Effector memory CD4-positive, alpha-beta T cell (primary cell): ENCODE measurements around the gene MT1F.

Experiments used
- DNase-seq, 3 donors: peaks; one replicate each; pipeline ENCODE4 v3.0.0-alpha.2; 2020
- H3K27ac ChIP-seq: 2 replicates; pipeline ENCODE4 v1.7.0; 2013; ENCODE audit warnings: mild to moderate bottlenecking, low read length, moderate library complexity; ENCODE audit not compliant: insufficient read depth, poor library complexity, severe bottlenecking
- H3K27me3 ChIP-seq: replicated peaks from 2 replicates; pipeline ENCODE4 v1.7.0; 2013; ENCODE audit warnings: mild to moderate bottlenecking, low read length; ENCODE audit not compliant: insufficient read depth, control insufficient read depth, poor library complexity, severe bottlenecking
- H3K36me3 ChIP-seq: 2 replicates; pipeline ENCODE4 v1.7.0; 2013; ENCODE audit warnings: mild to moderate bottlenecking, low read length, moderate library complexity; ENCODE audit not compliant: control insufficient read depth, insufficient read depth
- H3K4me1 ChIP-seq: 2 replicates; pipeline ENCODE4 v1.7.0; 2013; ENCODE audit warnings: low read length, mild to moderate bottlenecking; ENCODE audit not compliant: control insufficient read depth, insufficient read depth, poor library complexity, severe bottlenecking
- H3K4me3 ChIP-seq: 2 replicates; pipeline ENCODE4 v1.7.0; 2013; ENCODE audit warnings: low read length, low read depth, mild to moderate bottlenecking; ENCODE audit not compliant: insufficient read depth, poor library complexity, severe bottlenecking
- H3K9me3 ChIP-seq: 2 replicates; pipeline ENCODE4 v1.7.0; 2013; ENCODE audit warnings: mild to moderate bottlenecking, low read length, moderate library complexity; ENCODE audit not compliant: control insufficient read depth

The MT1F gene

GRCh38 chr16:56695246-56695645 is 37.5 kb downstream of the MT1F start:
- Histone ChIP-seq H3K9me3 (no peaks in the 10 kb centered on the region), H3K4me3 (no peak overlapping the region), H3K36me3 (no peaks in the 10 kb centered on the region), H3K27ac (no peak overlapping the region), H3K27me3 (no peaks in the 10 kb centered on the region), H3K4me1 (no peaks in the 10 kb centered on the region)
- DNase-seq: no peak

GRCh38 chr16:56697456-56698155 is 39.8 kb downstream of the MT1F start:
- no peak overlapping the region for H3K4me3 ChIP-seq
- no peaks in the 10 kb centered on the region for H3K4me1 ChIP-seq
- H3K9me3 ChIP-seq: no peaks in the 10 kb centered on the region
- no peak for DNase-seq
- no peaks in the 10 kb centered on the region for H3K27me3 ChIP-seq
- no peak overlapping the region for H3K27ac ChIP-seq
- H3K36me3 ChIP-seq: no peaks in the 10 kb centered on the region

- Histone ChIP-seq H3K27me3 (no peaks in the 10 kb centered on the region), H3K4me1 (no peaks in the 10 kb centered on the region), H3K27ac (no peak overlapping the region), H3K36me3 (no peaks in the 10 kb centered on the region), H3K9me3 (no peaks in the 10 kb centered on the region), H3K4me3 (no peak overlapping the region)
- DNase-seq: no peak
Measured at GRCh38 chr16:56700195-56700594, 42.4 kb downstream of the MT1F start.

DNA sequence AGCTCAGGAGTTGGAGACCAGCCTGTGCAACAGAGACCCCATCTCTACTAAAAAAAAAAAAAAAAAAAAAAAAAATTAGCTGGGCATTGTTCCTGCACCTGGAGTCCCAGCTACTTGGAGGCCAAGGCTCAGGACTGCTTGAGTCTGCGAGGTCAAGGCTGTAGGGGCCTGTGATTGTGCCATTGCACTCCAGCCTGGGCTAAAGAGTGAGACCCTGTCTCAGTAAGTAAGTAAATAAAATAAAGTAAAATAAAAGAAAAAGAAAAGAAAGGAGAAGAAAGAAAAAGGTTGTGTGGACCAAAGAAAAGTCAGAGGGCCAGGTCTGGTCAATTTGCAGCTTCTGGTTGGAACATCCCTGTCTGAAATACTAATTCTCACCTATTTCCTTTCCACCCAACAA is 42.9 kb downstream of the MT1F start:
- H3K4me1 ChIP-seq: no peaks in the 10 kb centered on the region
- no peak overlapping the region for H3K4me3 ChIP-seq
- H3K36me3 ChIP-seq: no peaks in the 10 kb centered on the region
- no peaks in the 10 kb centered on the region for H3K27me3 ChIP-seq
- H3K27ac ChIP-seq: no peak overlapping the region
- no peak for DNase-seq
- H3K9me3 ChIP-seq: no peaks in the 10 kb centered on the region

- H3K36me3 ChIP-seq: no peaks in the 10 kb centered on the region
- H3K27me3 ChIP-seq: no peaks in the 10 kb centered on the region
- no peaks in the 10 kb centered on the region for H3K4me1 ChIP-seq
- H3K9me3 ChIP-seq: no peaks in the 10 kb centered on the region
- no peak for DNase-seq
- no peak overlapping the region for H3K27ac ChIP-seq
- no peak overlapping the region for H3K4me3 ChIP-seq
Measured at GRCh38 chr16:56701534-56701933, 43.8 kb downstream of the MT1F start.

- Histone ChIP-seq H3K27ac (no peak overlapping the region), H3K27me3 (no peaks in the 10 kb centered on the region), H3K4me3 (no peak overlapping the region), H3K4me1 (no peaks in the 10 kb centered on the region), H3K36me3 (no peaks in the 10 kb centered on the region), H3K9me3 (no peaks in the 10 kb centered on the region)
- DNase-seq: no peak
Measured at GRCh38 chr16:56702836-56703235, 45.1 kb downstream of the MT1F start.
